CD14-positive monocyte (primary cell): ENCODE results near the gene SASH3. TPM values are rescaled to one million over a fixed set of nuclear protein-coding genes. Genes with fewer than 3 reads are reported as not detected.

Source experiments
- DNase-seq, 3 donors: peaks; one replicate each; pipeline ENCODE4 v3.0.0-alpha.2; 2011 to 2022
- H2AFZ ChIP-seq: 2 replicates; pipeline ENCODE4 v1.6.0; 2012; ENCODE audit warnings: mild to moderate bottlenecking, low read depth, low read length, inconsistent platforms; ENCODE audit not compliant: insufficient read depth, poor library complexity, severe bottlenecking
- H3K27ac ChIP-seq, 2 donors: 1 replicate in 1 of 2; 2 replicates in 1 of 2; pipeline ENCODE4 v1.5.1; 2012 to 2013; ENCODE audit warnings: low read length in 2 of 2, control low read depth in 1 of 2, inconsistent platforms in 1 of 2, low read depth in 1 of 2, mild to moderate bottlenecking in 1 of 2
- H3K27me3 ChIP-seq, 2 donors: one replicate each; pipeline versions ENCODE4 v1.6.0 to v1.6.1; 2011 to 2013; ENCODE audit warnings: low read length in 2 of 2; ENCODE audit not compliant: control insufficient read depth in 2 of 2, insufficient read depth in 2 of 2
- H3K36me3 ChIP-seq, 2 donors: replicated peaks in 1 of 2; 1 replicate in 1 of 2; 2 replicates in 1 of 2; pipeline versions ENCODE4 v1.5.1 to v1.6.1; 2012 to 2013; ENCODE audit warnings: low read length in 2 of 2, control low read depth in 1 of 2, inconsistent platforms in 1 of 2, mild to moderate bottlenecking in 1 of 2; ENCODE audit not compliant: insufficient read depth in 2 of 2, control insufficient read depth in 1 of 2
- H3K4me1 ChIP-seq, 2 donors: 1 replicate in 1 of 2; 2 replicates in 1 of 2; pipeline versions ENCODE4 v1.5.1 to v1.6.1; 2012 to 2013; ENCODE audit warnings: low read length in 2 of 2, control low read depth in 1 of 2, inconsistent platforms in 1 of 2, mild to moderate bottlenecking in 1 of 2, moderate library complexity in 1 of 2; ENCODE audit not compliant: insufficient read depth in 2 of 2, control insufficient read depth in 1 of 2
- H3K4me2 ChIP-seq: replicated peaks from 2 replicates; pipeline ENCODE3; 2012; ENCODE audit warnings: low read length, moderate library complexity, mild to moderate bottlenecking; ENCODE audit not compliant: poor library complexity, severe bottlenecking; ENCODE audit errors: extremely low read depth
- H3K4me3 ChIP-seq, 3 experiments: fragments of 200-600 bp in 1 of 3; sonication (generic) in 1 of 3; replicated peaks in 1 of 3; 1 replicate in 2 of 3; 2 replicates in 1 of 3; pipeline ENCODE4 v1.5.1; 2011 to 2013; ENCODE audit warnings: low read length in 3 of 3, mild to moderate bottlenecking in 3 of 3, control low read depth in 2 of 3, low read depth in 2 of 3, inconsistent platforms in 1 of 3, moderate library complexity in 1 of 3
- H3K79me2 ChIP-seq: 2 replicates; pipeline ENCODE4 v1.6.0; 2012; ENCODE audit warnings: mild to moderate bottlenecking, control low read depth, inconsistent platforms, low read length, moderate library complexity; ENCODE audit not compliant: insufficient read depth
- H3K9ac ChIP-seq: 2 replicates; pipeline ENCODE4 v1.6.0; 2017; ENCODE audit warnings: low read length, mild to moderate bottlenecking; ENCODE audit not compliant: insufficient read depth, poor library complexity, severe bottlenecking
- H3K9me3 ChIP-seq, 2 donors: replicated peaks in 1 of 2; 1 replicate in 1 of 2; 2 replicates in 1 of 2; pipeline versions ENCODE4 v1.5.1 to v1.6.1; 2012 to 2013; ENCODE audit warnings: low read length in 2 of 2, control low read depth in 1 of 2; ENCODE audit not compliant: control insufficient read depth in 1 of 2, insufficient read depth in 1 of 2
- H4K20me1 ChIP-seq: 2 replicates; pipeline ENCODE4 v1.6.0; 2012; ENCODE audit warnings: mild to moderate bottlenecking, low read length, control low read depth, moderate library complexity; ENCODE audit not compliant: insufficient read depth
- H3K27ac Mint-ChIP-seq, 7 donors: one replicate each; pipeline ENCODE4 v1.8.0; 2020; ENCODE audit warnings: mild to moderate bottlenecking in 7 of 7, mixed read lengths in 7 of 7, moderate library complexity in 6 of 7, inconsistent platforms in 2 of 7
- H3K27me3 Mint-ChIP-seq, 3 donors: one replicate each; pipeline ENCODE4 v1.8.0; 2021 to 2022; ENCODE audit warnings: low read depth in 3 of 3, mild to moderate bottlenecking in 3 of 3, mixed read lengths in 3 of 3, moderate library complexity in 3 of 3, inconsistent platforms in 1 of 3
- H3K36me3 Mint-ChIP-seq, 2 donors: one replicate each; pipeline ENCODE4 v1.8.0; 2020; ENCODE audit warnings: mixed read lengths in 2 of 2, inconsistent platforms in 1 of 2, mild to moderate bottlenecking in 1 of 2
- H3K4me1 Mint-ChIP-seq: one replicate; pipeline ENCODE4 v1.8.0; 2020; ENCODE audit warnings: mild to moderate bottlenecking, mixed read lengths
- H3K4me3 Mint-ChIP-seq, 2 donors: one replicate each; pipeline ENCODE4 v1.8.0; 2020; ENCODE audit warnings: mild to moderate bottlenecking in 2 of 2, mixed read lengths in 2 of 2, moderate library complexity in 1 of 2
- H3K9me3 Mint-ChIP-seq, 7 donors: one replicate each; pipeline ENCODE4 v1.8.0; 2020 to 2022; ENCODE audit warnings: mixed read lengths in 7 of 7, mild to moderate bottlenecking in 6 of 7, moderate library complexity in 6 of 7, inconsistent platforms in 2 of 7
- WGBS: methylation state at CpG from one replicate; pipeline ENCODE4 v1.1.5; 2013; ENCODE audit warnings: missing lambda C conversion rate; ENCODE audit not compliant: insufficient coverage; 5-methylcytosine and 5-hydroxymethylcytosine counted together
- intact Hi-C, 2 donors: fragments of 100-400 bp; cut with micrococcal nuclease; formaldehyde crosslinking; loops; one replicate each; pipeline versions ENCODE4 v1.15.0 to v1.15.1; 2023
- polyA plus RNA-seq, 3 donors: library from polyadenylated mRNA; depleted of rRNA in 1 of 3; unstranded in 2 of 3; stranded (reverse) in 1 of 3; fragments of 300-500 nt in 2 of 3; fragments of >200 nt in 1 of 3; fragmentation: Illumina TruSeq in 2 of 3; gene quantifications; 1 replicate in 2 of 3; 2 replicates in 1 of 3; pipeline ENCODE4 v1.2.3, GENCODE V29; 2012 to 2021
- TF ChIP-seq, protein P1 (sequence below): fragments of 200-600 bp; IDR thresholded peaks from one replicate; pipeline ENCODE4 v1.8.0; 2022; ENCODE audit warnings: antibody characterized with exemption, mild to moderate bottlenecking

The SASH3 gene
- polyA plus RNA-seq, 3 donors, result 127 to 272 (median 179) TPM

DNA sequence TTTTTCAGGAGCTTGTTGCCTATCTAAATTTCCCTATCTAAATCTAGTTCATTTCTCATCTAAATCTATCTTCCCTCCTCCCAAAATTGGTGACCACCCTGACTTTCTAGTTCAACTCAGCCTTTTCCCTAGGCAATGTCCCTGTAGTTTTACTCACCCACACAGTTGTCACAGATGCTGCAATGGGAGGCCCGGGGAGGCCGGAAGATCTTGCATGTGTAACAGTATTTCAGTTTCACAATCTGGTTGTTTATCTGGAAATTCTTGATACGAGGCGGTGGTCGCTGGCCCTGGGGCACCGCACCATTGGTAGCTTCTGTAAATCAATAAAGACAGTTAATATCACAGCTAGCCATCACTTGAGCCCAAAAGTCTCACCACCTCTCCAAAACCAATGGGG is 43.8 kb downstream of the SASH3 start:
- Histone ChIP-seq H3K27ac (peak overlapping the region in 1 of 2 donors; percentile 73), H3K4me1 (peaks cover 8 to 9% of the 10 kb centered on the region in 2 donors), H3K79me2 (no peaks in the 10 kb centered on the region), H3K4me3 (peak overlapping the region in 1 of 3 experiments; percentile 42), H2AFZ (no peak overlapping the region), H3K36me3 (no peaks in the 10 kb centered on the region), H3K9ac (no peak overlapping the region), H3K4me2 (peak overlapping the region; percentile 17), H3K27me3 (no peaks in the 10 kb centered on the region), H3K9me3 (no peaks in the 10 kb centered on the region), H4K20me1 (no peaks in the 10 kb centered on the region)
- TF ChIP-seq, protein P1, sequence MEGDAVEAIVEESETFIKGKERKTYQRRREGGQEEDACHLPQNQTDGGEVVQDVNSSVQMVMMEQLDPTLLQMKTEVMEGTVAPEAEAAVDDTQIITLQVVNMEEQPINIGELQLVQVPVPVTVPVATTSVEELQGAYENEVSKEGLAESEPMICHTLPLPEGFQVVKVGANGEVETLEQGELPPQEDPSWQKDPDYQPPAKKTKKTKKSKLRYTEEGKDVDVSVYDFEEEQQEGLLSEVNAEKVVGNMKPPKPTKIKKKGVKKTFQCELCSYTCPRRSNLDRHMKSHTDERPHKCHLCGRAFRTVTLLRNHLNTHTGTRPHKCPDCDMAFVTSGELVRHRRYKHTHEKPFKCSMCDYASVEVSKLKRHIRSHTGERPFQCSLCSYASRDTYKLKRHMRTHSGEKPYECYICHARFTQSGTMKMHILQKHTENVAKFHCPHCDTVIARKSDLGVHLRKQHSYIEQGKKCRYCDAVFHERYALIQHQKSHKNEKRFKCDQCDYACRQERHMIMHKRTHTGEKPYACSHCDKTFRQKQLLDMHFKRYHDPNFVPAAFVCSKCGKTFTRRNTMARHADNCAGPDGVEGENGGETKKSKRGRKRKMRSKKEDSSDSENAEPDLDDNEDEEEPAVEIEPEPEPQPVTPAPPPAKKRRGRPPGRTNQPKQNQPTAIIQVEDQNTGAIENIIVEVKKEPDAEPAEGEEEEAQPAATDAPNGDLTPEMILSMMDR, result no peak
- Mint-ChIP-seq H3K9me3 (peaks cover 0 to 3% (median 0%) of the 10 kb centered on the region in 7 donors), H3K4me1 (peaks cover 8% of the 10 kb centered on the region), H3K27me3 (no peaks in the 10 kb centered on the region), H3K4me3 (peak overlapping the region; percentile 55 to 75), H3K36me3 (peaks cover 0 to under 1% of the 10 kb centered on the region in 2 donors), H3K27ac (peak overlapping the region; percentile 3 to 97 (median 86))
- intact Hi-C loops, result loop anchor here (10.0 kb wide), 2 partner anchors 189 to 219 kb away; no protein-coding TSS in a partner anchor
- DNase-seq, result peak; percentile 21 to 51 (median 38)
- whole genome bisulfite sequencing, result no CpG with 5 or more reads among the region's 6 CpGs

DNA sequence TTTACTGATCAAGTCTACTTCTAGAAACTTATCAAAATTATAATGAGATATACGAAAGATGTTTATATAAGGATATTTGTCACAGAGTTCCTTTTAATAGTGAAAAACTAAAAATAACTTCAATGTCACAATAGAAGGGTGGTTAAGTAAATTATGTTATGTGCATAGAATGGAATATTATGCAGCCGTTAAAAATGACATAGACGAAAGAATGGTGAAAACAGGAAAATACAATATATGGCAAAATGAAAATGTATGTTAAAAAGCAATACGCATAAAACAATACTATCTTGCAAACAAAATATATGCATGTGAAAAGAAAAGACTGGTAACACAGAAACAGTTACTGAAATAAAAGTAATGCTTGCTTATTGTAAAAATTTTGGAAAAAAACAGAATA is 44.9 kb downstream of the SASH3 start:
- H3K4me2 ChIP-seq, result no peak overlapping the region
- H2AFZ ChIP-seq, result no peak overlapping the region
- TF ChIP-seq, protein P1, result no peak
- H3K36me3 Mint-ChIP-seq, result peaks cover 0 to 2% of the 10 kb centered on the region in 2 donors
- H3K36me3 ChIP-seq, result no peaks in the 10 kb centered on the region
- peaks cover 0 to 3% (median 0%) of the 10 kb centered on the region in 7 donors for H3K9me3 Mint-ChIP-seq
- H3K9ac ChIP-seq, result no peak overlapping the region
- intact Hi-C loops, result loop anchor here (10.0 kb wide), 2 partner anchors 190 to 220 kb away; no protein-coding TSS in a partner anchor
- WGBS, result no CpG with 5 or more reads among the region's 4 CpGs
- H3K27ac ChIP-seq, result no peak overlapping the region
- no peaks in the 10 kb centered on the region for H4K20me1 ChIP-seq
- no peaks in the 10 kb centered on the region for H3K27me3 ChIP-seq
- no peak overlapping the region for H3K4me3 Mint-ChIP-seq
- H3K27me3 Mint-ChIP-seq, result no peaks in the 10 kb centered on the region
- H3K9me3 ChIP-seq, result no peaks in the 10 kb centered on the region
- H3K4me1 ChIP-seq, result peaks cover 8 to 9% of the 10 kb centered on the region in 2 donors
- no peak overlapping the region for H3K4me3 ChIP-seq
- H3K79me2 ChIP-seq, result no peaks in the 10 kb centered on the region
- H3K27ac Mint-ChIP-seq, result peak overlapping the region in 2 of 7 donors; percentile 7 to 10
- DNase-seq, result no peak
- peaks cover 8% of the 10 kb centered on the region for H3K4me1 Mint-ChIP-seq
